Aorta (tissue), 5 donors: ENCODE measurements around the gene PCDH7. TPM values are rescaled to one million over a fixed set of nuclear protein-coding genes. Genes with fewer than 3 reads are reported as not detected.

Experiments
- ATAC-seq: fragments of 200-7000 bp; cut with Tn5 transposase; one replicate; pipeline ENCODE4 v1.9.1; 2022; ENCODE audit warnings: moderate library complexity; ENCODE audit not compliant: low FRiP score
- DNase-seq, 2 donors: peaks; one replicate each; pipeline ENCODE4 v3.0.0-alpha.2; 2020
- H3K27ac ChIP-seq, 2 donors: one replicate each; pipeline ENCODE4 v1.5.1; 2013; ENCODE audit warnings: low read length in 2 of 2, mild to moderate bottlenecking in 2 of 2, moderate library complexity in 2 of 2, control low read depth in 1 of 2, inconsistent platforms in 1 of 2, low read depth in 1 of 2
- H3K27me3 ChIP-seq, 2 donors: one replicate each; pipeline ENCODE4 v1.6.1; 2013; ENCODE audit warnings: control low read depth in 1 of 2, low read length in 1 of 2, mild to moderate bottlenecking in 1 of 2, moderate library complexity in 1 of 2; ENCODE audit not compliant: insufficient read depth in 2 of 2, control insufficient read depth in 1 of 2
- H3K36me3 ChIP-seq, 2 donors: one replicate each; pipeline ENCODE4 v1.6.1; 2013; ENCODE audit warnings: control low read depth in 1 of 2, low read length in 1 of 2, mild to moderate bottlenecking in 1 of 2; ENCODE audit not compliant: insufficient read depth in 2 of 2, control insufficient read depth in 1 of 2
- H3K4me1 ChIP-seq, 2 donors: one replicate each; pipeline ENCODE4 v1.6.1; 2013; ENCODE audit warnings: low read length in 2 of 2, control low read depth in 1 of 2, mild to moderate bottlenecking in 1 of 2, moderate library complexity in 1 of 2; ENCODE audit not compliant: insufficient read depth in 2 of 2, control insufficient read depth in 1 of 2
- H3K4me3 ChIP-seq, 2 donors: one replicate each; pipeline ENCODE4 v1.5.1; 2013; ENCODE audit warnings: low read length in 2 of 2, control low read depth in 1 of 2, mild to moderate bottlenecking in 1 of 2
- H3K9me3 ChIP-seq: one replicate; pipeline ENCODE4 v1.6.1; 2013; ENCODE audit warnings: mild to moderate bottlenecking, low read length; ENCODE audit not compliant: control insufficient read depth
- WGBS, 2 donors: extraction: QIAGEN DNeasy Blood & Tissue Kit; methylation state at CpG; one replicate each; pipeline ENCODE4 v1.1.7; 2013; 5-methylcytosine and 5-hydroxymethylcytosine counted together
- intact Hi-C, 2 donors: fragments of 100-400 bp; cut with DNase I; formaldehyde crosslinking; loops; one replicate each; pipeline versions ENCODE4 v1.14.2 to v1.15.0; 2022
- polyA plus RNA-seq, 2 donors: library from polyadenylated mRNA; stranded (reverse); fragments of 200-250 nt; gene quantifications; one replicate each; pipeline ENCODE4 v1.2.3, GENCODE V29; 2013
- total RNA-seq, 2 donors: library from RNA; stranded (reverse); fragmentation: NEBNext Ultra II Directional; extraction: Animal tissue kit (Norgen Biotek cat#: 25700); gene quantifications; one replicate each; pipeline ENCODE4 v1.2.1, GENCODE V29; 2021
- donor health status: healthy with polysubstance abuse.
- donor health status: Bipolar disorder and iron deficiency.
- donor health status: DM: no; HTN: no; CAD: no.
- donor health status: DM: no; HTN: no; CAD: no.
- donor health status: DM: yes; HTN: yes; CAD: no.

PCDH7 gene
- total and polyA plus RNA-seq, 4 donors, result 24.9 to 232 (median 102) TPM

GRCh38 chr4:30718021-30718542, 2.1 kb upstream of the PCDH7 start:
- H3K4me1 ChIP-seq, result no peaks in the 10 kb centered on the region
- WGBS, 2 donors, result 0 to 1% methylated on average over 34 of the region's 34 CpGs

GRCh38 chr4:30718641-30719453, 1.3 kb upstream of the PCDH7 start:
- no peaks in the 10 kb centered on the region for H3K27me3 ChIP-seq

More at GRCh38 chr4:30718021-30718542, 2.1 kb upstream of the PCDH7 start:
- intact Hi-C loops, result loop anchor here in 1 of 2 donors (5.0 to 10.0 kb wide), 3 partner anchors 419 to 657 kb away; no protein-coding TSS in a partner anchor
- H3K36me3 ChIP-seq, result no peaks in the 10 kb centered on the region
- no peaks in the 10 kb centered on the region for H3K27me3 ChIP-seq
- H3K27ac ChIP-seq, result peak overlapping the region; percentile 65 to 85
- H3K9me3 ChIP-seq, result no peaks in the 10 kb centered on the region
- peak; percentile 90 to 92 for DNase-seq
- ATAC-seq, result peak; percentile 51
- H3K4me3 ChIP-seq, result peak overlapping the region; percentile 92 to 95

DNA sequence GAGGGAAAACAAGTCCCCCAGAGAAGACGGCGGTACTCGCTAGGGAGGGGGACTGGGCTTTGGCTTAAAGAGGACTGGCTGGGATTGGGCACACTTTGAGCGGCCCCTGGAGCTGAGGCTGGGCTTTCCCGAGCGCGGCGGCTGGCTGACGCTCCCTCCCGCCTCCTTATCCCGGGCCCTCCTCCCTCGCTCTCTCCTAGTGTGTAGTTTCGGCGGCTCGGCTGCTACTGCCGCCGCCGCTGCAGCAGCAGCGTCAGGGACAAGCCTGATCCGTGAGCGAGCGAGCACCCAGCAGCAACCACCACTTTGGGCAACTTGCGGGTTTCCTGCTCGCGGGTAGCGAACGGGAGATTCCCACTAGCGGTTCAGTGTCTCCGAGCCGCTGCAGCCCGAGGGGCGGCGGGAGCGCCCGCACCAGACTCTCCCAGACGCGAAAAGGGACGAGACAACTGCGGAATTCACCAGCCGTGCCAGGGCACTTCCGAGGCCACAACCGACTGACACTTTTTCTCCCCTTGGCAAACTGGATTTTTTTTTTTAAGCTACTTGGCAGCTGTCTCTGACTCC, 632 bp upstream of the PCDH7 start:
- no peaks in the 10 kb centered on the region for H3K27me3 ChIP-seq
- H3K9me3 ChIP-seq, result no peaks in the 10 kb centered on the region
- peak overlapping the region; percentile 65 to 85 for H3K27ac ChIP-seq
- WGBS, 2 donors, result 0% methylated on average over 37 to 42 of the region's 42 CpGs
- H3K36me3 ChIP-seq, result no peaks in the 10 kb centered on the region
- peak overlapping the region; percentile 92 to 95 for H3K4me3 ChIP-seq
- intact Hi-C loops, result loop anchor here (5.0 to 10.0 kb wide), 9 partner anchors 55 to 655 kb away; no protein-coding TSS in a partner anchor
- ATAC-seq, result peak; percentile 79
- H3K4me1 ChIP-seq, result no peaks in the 10 kb centered on the region
- DNase-seq, result peak; percentile 88 to 92

More at GRCh38 chr4:30718641-30719453, 1.3 kb upstream of the PCDH7 start:
- no peak for ATAC-seq
- Histone ChIP-seq H3K4me1 (no peaks in the 10 kb centered on the region), H3K27ac (peak overlapping the region; percentile 65 to 85), H3K4me3 (peak overlapping the region; percentile 92 to 95), H3K9me3 (no peaks in the 10 kb centered on the region), H3K36me3 (no peaks in the 10 kb centered on the region)
- 0% methylated on average over 33 of the region's 33 CpGs for WGBS, 2 donors
- DNase-seq, result peak; percentile 53 to 71
- intact Hi-C loops, result loop anchor here in 1 of 2 donors (5.0 to 10.0 kb wide), 3 partner anchors 418 to 656 kb away; no protein-coding TSS in a partner anchor

DNA sequence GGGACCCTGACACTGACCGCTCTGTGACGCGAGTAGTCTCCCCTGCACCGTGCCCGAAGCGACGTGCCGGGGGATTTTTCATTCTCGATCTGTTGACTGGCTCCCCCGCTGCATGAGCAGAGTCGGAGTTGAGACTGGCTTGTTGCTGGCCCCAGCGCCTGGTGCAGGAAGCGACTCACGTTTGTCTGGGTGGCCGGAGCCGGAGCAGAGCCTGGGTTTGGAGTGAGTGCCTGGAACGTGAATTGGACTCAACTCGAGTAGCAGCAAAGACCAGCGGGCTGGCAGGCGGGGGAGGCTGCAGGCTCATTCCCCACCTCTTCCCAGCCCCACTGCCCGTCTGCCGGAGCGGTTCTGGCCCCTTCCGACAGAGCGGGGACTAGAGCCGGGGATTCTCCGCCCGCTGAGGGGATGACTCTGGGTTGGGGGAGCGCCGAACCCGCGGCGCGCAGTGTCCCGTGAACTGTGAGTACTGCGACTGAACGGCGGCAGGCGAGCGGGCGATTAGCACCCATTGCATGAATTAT, 554 bp downstream of the PCDH7 start:
- ATAC-seq (peak; percentile 17), DNase-seq (peak; percentile 67 to 83)
- H3K4me1 ChIP-seq, result no peaks in the 10 kb centered on the region
- intact Hi-C loops, result loop anchor here (5.0 to 10.0 kb wide), 6 partner anchors 54 to 367 kb away; no protein-coding TSS in a partner anchor
- 1% methylated on average over 41 of the region's 41 CpGs for WGBS, 2 donors
- no peaks in the 10 kb centered on the region for H3K27me3 ChIP-seq
- peak overlapping the region; percentile 92 to 95 for H3K4me3 ChIP-seq
- H3K9me3 ChIP-seq, result no peaks in the 10 kb centered on the region
- H3K36me3 ChIP-seq, result no peaks in the 10 kb centered on the region
- peak overlapping the region in 1 of 2 donors; percentile 84 for H3K27ac ChIP-seq

DNA sequence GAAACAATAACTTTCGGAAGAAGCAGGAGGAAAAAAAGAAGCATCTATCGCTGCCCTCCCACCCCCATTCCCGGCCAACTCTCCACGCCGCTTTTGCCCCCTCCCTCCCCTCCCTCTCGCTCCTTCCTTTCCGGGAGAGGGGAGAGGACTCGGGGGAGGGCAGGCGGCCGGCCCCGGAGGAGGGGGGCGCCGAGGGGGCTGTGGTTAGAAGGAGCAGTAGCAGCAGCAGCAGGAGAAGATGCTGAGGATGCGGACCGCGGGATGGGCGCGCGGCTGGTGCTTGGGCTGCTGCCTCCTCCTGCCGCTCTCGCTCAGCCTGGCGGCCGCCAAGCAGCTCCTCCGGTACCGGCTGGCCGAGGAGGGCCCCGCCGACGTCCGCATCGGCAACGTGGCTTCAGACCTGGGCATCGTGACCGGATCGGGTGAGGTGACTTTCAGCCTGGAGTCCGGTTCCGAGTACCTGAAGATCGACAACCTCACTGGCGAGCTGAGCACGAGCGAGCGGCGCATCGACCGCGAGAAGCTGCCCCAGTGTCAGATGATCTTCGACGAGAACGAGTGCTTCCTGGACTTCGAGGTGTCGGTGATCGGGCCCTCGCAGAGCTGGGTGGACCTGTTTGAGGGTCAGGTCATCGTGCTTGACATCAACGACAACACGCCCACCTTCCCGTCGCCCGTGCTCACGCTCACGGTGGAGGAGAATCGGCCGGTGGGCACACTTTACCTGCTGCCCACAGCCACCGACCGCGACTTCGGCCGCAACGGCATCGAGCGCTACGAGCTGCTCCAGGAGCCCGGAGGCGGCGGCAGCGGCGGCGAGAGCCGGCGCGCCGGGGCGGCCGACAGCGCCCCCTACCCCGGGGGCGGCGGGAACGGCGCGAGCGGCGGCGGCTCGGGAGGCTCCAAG, 1.3 kb downstream of the PCDH7 start:
- H3K9me3 ChIP-seq, result no peaks in the 10 kb centered on the region
- DNase-seq (peak; percentile 62 to 84), ATAC-seq (peak; percentile 27)
- WGBS, 2 donors, result 0 to 1% methylated on average over 75 to 94 of the region's 95 CpGs
- intact Hi-C loops, result loop anchor here (5.0 to 10.0 kb wide), 6 partner anchors 53 to 366 kb away; no protein-coding TSS in a partner anchor
- no peaks in the 10 kb centered on the region for H3K36me3 ChIP-seq
- no peaks in the 10 kb centered on the region for H3K27me3 ChIP-seq
- H3K27ac ChIP-seq, result peak overlapping the region; percentile 34 to 84
- peak overlapping the region; percentile 92 to 95 for H3K4me3 ChIP-seq
- H3K4me1 ChIP-seq, result no peaks in the 10 kb centered on the region

- Histone ChIP-seq H3K27me3 (no peaks in the 10 kb centered on the region), H3K4me3 (peak overlapping the region; percentile 92 to 95), H3K9me3 (no peaks in the 10 kb centered on the region), H3K4me1 (no peaks in the 10 kb centered on the region), H3K36me3 (no peaks in the 10 kb centered on the region), H3K27ac (peak overlapping the region; percentile 14 to 34)
- WGBS, 2 donors, result 0 to 1% methylated on average over 34 to 39 of the region's 39 CpGs
- no peak for ATAC-seq
- intact Hi-C loops, result loop anchor here (5.0 to 10.0 kb wide), 6 partner anchors 53 to 365 kb away; no protein-coding TSS in a partner anchor
- no peak for DNase-seq
These were observed 1.9 kb downstream of the PCDH7 start for GRCh38 chr4:30722092-30722358.

DNA sequence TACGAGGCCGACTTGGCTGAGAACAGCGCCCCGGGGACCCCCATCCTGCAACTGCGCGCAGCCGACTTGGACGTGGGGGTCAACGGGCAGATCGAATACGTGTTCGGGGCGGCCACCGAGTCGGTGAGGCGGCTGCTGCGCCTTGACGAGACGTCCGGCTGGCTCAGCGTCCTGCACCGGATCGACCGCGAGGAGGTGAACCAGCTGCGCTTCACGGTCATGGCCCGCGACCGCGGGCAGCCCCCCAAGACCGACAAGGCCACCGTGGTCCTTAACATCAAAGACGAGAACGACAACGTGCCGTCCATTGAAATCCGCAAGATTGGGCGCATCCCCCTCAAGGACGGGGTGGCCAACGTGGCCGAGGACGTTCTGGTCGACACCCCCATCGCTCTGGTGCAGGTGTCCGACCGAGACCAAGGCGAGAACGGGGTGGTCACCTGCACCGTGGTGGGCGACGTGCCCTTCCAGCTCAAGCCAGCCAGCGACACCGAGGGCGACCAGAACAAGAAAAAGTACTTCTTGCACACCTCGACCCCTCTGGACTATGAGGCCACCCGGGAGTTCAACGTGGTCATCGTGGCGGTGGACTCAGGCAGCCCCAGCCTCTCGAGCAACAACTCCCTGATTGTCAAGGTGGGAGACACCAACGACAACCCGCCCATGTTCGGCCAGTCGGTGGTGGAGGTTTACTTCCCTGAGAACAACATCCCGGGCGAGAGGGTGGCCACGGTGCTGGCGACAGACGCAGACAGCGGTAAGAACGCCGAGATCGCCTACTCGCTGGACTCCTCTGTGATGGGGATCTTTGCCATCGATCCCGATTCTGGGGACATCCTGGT, 2.4 kb downstream of the PCDH7 start:
- Histone ChIP-seq H3K9me3 (no peaks in the 10 kb centered on the region), H3K36me3 (no peaks in the 10 kb centered on the region), H3K27me3 (no peaks in the 10 kb centered on the region), H3K27ac (peak overlapping the region; percentile 14 to 34), H3K4me1 (peaks cover 0 to 2% of the 10 kb centered on the region in 2 donors), H3K4me3 (peak overlapping the region; percentile 92 to 95)
- ATAC-seq (no peak), DNase-seq (peak; percentile 46 to 78)
- 2 to 3% methylated on average over 73 to 77 of the region's 77 CpGs for WGBS, 2 donors
- intact Hi-C loops, result loop anchor here (5.0 to 10.0 kb wide), 6 partner anchors 52 to 365 kb away; no protein-coding TSS in a partner anchor
